Fibroblast of pulmonary artery (primary cell): ENCODE results near the gene ELOVL6.
"Not testable (repeated sequence)": the region's sequence is repeated elsewhere in the genome, so short reads cannot be mapped to it uniquely, and the experiment has no call there.

Experiments used
- DNase-seq: peaks from one replicate; pipeline ENCODE4 v3.0.0-alpha.2; 2010; ENCODE audit warnings: low read depth
- H3K4me3 ChIP-seq: replicated peaks from 2 replicates; pipeline ENCODE4 v1.5.1; 2011; ENCODE audit warnings: low read depth, mild to moderate bottlenecking, control low read depth, low read length, moderate library complexity
- CTCF ChIP-seq: IDR thresholded peaks from 2 replicates; pipeline ENCODE4 v1.5.1; 2011; ENCODE audit warnings: mild to moderate bottlenecking, control low read depth, low read length, inconsistent platforms; ENCODE audit errors: missing control alignments

ELOVL6 gene

GRCh38 chr4:110196871-110197528 is 1.4 kb downstream of the ELOVL6 start:
- TF ChIP-seq CTCF, result no peak
- H3K4me3 ChIP-seq, result peak overlapping the region; percentile 81
- no peak for DNase-seq

DNA sequence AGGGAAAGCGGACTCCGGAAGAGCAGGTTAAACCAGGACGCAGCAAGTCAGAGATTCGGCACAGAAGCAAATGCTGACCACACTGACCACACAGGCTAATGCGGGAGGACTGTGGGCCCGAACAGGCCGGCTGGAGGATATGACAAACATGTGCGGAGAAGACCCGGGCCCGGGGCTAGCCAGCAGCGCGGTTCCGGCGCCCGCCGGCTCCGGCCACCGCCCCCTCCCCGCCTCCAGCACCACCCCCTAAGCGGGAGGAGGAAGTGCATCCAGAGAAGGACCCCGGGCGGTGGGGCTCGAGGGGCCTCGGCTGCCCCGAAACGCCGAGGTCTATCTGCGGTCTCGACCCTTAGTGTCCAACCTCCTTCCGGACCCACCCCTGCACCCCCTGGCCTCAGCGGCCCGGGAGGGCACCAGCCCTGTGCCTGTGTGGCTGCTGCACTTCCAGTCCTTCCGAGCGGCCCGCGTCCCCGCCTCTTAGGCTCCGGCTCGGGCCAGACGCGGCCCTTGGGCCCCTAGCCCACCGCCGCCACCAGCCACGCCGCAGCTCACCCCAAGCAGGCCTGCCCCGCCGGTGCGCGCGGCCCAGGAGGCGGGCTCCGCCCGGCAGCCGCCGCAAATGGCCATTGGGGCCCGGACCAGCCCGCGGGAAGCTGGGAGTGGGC is 2.1 kb downstream of the ELOVL6 start:
- TF ChIP-seq CTCF, result no peak
- H3K4me3 ChIP-seq, result peak overlapping the region; percentile 81
- DNase-seq, result no peak

GRCh38 chr4:110195561-110196205 is 2.7 kb downstream of the ELOVL6 start:
- DNase-seq, result no peak

GRCh38 chr4:110193822-110194761 is 4.3 kb downstream of the ELOVL6 start:
- peak; percentile 98 for DNase-seq
- no peak overlapping the region for H3K4me3 ChIP-seq
- no peak for TF ChIP-seq CTCF

More at GRCh38 chr4:110195561-110196205, 2.7 kb downstream of the ELOVL6 start:
- no peak for TF ChIP-seq CTCF
- H3K4me3 ChIP-seq, result peak overlapping the region; percentile 81

- H3K4me3 ChIP-seq, DNase-seq: not testable (repeated sequence)
Observed at GRCh38 chr4:110193287-110193686, 5.1 kb downstream of the ELOVL6 start.

DNA sequence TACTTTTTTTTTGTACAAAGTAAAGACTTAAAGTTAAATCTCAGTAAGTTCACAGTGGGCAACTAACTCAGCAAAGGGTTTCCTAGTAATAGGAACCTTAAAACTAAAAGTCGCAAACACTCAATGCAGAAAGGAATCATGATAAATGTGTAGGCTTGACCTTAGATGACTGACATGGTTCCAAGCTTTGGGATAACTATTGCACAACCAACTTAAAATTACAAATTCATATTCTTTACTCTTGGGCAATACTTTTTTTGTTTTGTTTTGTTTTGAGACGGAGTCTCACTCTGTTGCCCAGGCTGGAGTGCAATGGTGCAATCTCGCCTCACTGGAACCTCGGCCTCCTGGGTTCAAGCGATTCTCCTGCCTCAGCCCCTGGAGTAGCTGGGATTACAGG is 8.2 kb downstream of the ELOVL6 start:
- DNase-seq, result peak; percentile 43
- no peak overlapping the region for H3K4me3 ChIP-seq
- no peak for TF ChIP-seq CTCF
